Thyroid gland (tissue), 4 donors: ENCODE data around the gene ZNF618.

Experiments
- POLR2A ChIP-seq, 2 donors: fragments of 450-650 bp; IDR thresholded peaks; one replicate each; pipeline ENCODE4 v1.6.1; 2017; ENCODE audit warnings: antibody characterized with exemption in 2 of 2, mild to moderate bottlenecking in 2 of 2, moderate library complexity in 1 of 2
- TF ChIP-seq, protein P1 (sequence below), 6 experiments: fragments of 200-600 bp in 3 of 6; fragments of 450-650 bp in 3 of 6; sonication (generic) in 3 of 6; IDR thresholded peaks; one replicate each; pipeline ENCODE4 v1.5.1; 2016 to 2019; ENCODE audit warnings: antibody characterized with exemption in 6 of 6, mild to moderate bottlenecking in 2 of 6, inconsistent platforms in 1 of 6, moderate library complexity in 1 of 6

- TF ChIP-seq, protein P1, sequence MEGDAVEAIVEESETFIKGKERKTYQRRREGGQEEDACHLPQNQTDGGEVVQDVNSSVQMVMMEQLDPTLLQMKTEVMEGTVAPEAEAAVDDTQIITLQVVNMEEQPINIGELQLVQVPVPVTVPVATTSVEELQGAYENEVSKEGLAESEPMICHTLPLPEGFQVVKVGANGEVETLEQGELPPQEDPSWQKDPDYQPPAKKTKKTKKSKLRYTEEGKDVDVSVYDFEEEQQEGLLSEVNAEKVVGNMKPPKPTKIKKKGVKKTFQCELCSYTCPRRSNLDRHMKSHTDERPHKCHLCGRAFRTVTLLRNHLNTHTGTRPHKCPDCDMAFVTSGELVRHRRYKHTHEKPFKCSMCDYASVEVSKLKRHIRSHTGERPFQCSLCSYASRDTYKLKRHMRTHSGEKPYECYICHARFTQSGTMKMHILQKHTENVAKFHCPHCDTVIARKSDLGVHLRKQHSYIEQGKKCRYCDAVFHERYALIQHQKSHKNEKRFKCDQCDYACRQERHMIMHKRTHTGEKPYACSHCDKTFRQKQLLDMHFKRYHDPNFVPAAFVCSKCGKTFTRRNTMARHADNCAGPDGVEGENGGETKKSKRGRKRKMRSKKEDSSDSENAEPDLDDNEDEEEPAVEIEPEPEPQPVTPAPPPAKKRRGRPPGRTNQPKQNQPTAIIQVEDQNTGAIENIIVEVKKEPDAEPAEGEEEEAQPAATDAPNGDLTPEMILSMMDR (IDR thresholded peaks at IDR 0.05) = no peak
- TF ChIP-seq POLR2A (IDR thresholded peaks at IDR 0.05) = no peak
These were observed 73.5 kb downstream of the ZNF618 start for GRCh38 chr9:113949571-113950078.
